ENCODE results near the gene COL5A2. TPM values are rescaled to one million over a fixed set of nuclear protein-coding genes. Genes with fewer than 3 reads are reported as not detected.

COL5A2 gene
- total RNA-seq, 1 donor from 2014 or later = 7.4 TPM

GRCh38 chr2:188993247-188993646, 186.3 kb downstream of the COL5A2 start:
- TF ChIP-seq, protein P1, sequence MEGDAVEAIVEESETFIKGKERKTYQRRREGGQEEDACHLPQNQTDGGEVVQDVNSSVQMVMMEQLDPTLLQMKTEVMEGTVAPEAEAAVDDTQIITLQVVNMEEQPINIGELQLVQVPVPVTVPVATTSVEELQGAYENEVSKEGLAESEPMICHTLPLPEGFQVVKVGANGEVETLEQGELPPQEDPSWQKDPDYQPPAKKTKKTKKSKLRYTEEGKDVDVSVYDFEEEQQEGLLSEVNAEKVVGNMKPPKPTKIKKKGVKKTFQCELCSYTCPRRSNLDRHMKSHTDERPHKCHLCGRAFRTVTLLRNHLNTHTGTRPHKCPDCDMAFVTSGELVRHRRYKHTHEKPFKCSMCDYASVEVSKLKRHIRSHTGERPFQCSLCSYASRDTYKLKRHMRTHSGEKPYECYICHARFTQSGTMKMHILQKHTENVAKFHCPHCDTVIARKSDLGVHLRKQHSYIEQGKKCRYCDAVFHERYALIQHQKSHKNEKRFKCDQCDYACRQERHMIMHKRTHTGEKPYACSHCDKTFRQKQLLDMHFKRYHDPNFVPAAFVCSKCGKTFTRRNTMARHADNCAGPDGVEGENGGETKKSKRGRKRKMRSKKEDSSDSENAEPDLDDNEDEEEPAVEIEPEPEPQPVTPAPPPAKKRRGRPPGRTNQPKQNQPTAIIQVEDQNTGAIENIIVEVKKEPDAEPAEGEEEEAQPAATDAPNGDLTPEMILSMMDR (IDR thresholded peaks at IDR 0.05; ENCODE audit: insufficient read depth, low read length, severe bottlenecking) = no peak
- DNase-seq (ENCODE audit: low read depth) (no peak), FAIRE-seq (no peak)
- no peaks in the 10 kb centered on the region for H3K36me3 ChIP-seq (ENCODE audit: control insufficient read depth, insufficient read depth, low read length)
- no peak overlapping the region for H3K4me3 ChIP-seq (ENCODE audit: low read depth, low read length)
- H3K27me3 ChIP-seq (ENCODE audit: control insufficient read depth, insufficient read depth, low read length) = no peaks in the 10 kb centered on the region

- FAIRE-seq (no peak), DNase-seq (ENCODE audit: low read depth) (no peak)
- H3K4me3 ChIP-seq (ENCODE audit: low read depth, low read length) = no peak overlapping the region
- no peaks in the 10 kb centered on the region for H3K36me3 ChIP-seq (ENCODE audit: control insufficient read depth, insufficient read depth, low read length)
- no peaks in the 10 kb centered on the region for H3K27me3 ChIP-seq (ENCODE audit: control insufficient read depth, insufficient read depth, low read length)
- TF ChIP-seq, protein P1 (IDR thresholded peaks at IDR 0.05; ENCODE audit: insufficient read depth, low read length, severe bottlenecking) = no peak
These were observed 192.7 kb downstream of the COL5A2 start for GRCh38 chr2:188986839-188987238.

DNA sequence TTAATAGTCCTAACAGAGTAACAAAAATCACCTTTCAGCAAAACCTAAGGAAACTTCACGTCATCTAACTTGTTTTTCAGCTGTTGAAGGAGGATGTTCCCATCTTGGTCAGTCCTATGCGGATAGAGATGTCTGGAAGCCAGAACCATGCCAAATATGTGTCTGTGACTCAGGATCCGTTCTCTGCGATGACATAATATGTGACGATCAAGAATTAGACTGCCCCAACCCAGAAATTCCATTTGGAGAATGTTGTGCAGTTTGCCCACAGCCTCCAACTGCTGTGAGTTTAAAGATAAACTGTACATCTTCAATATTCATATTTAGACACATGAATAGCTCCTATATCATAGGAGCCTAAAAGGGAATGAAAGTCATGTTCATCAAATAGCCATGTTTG, 194.9 kb downstream of the COL5A2 start:
- Histone ChIP-seq H3K27me3 (ENCODE audit: control insufficient read depth, insufficient read depth, low read length) (no peaks in the 10 kb centered on the region), H3K4me3 (ENCODE audit: low read depth, low read length) (no peak overlapping the region), H3K36me3 (ENCODE audit: control insufficient read depth, insufficient read depth, low read length) (no peaks in the 10 kb centered on the region)
- FAIRE-seq (no peak), DNase-seq (ENCODE audit: low read depth) (no peak)
- TF ChIP-seq, protein P1 (IDR thresholded peaks at IDR 0.05; ENCODE audit: insufficient read depth, low read length, severe bottlenecking) = no peak

GRCh38 chr2:188984065-188984491, 195.5 kb downstream of the COL5A2 start:
- DNase-seq (ENCODE audit: low read depth) (peak; percentile 18), FAIRE-seq (no peak)
- Histone ChIP-seq H3K36me3 (ENCODE audit: control insufficient read depth, insufficient read depth, low read length) (no peaks in the 10 kb centered on the region), H3K4me3 (ENCODE audit: low read depth, low read length) (no peak overlapping the region), H3K27me3 (ENCODE audit: control insufficient read depth, insufficient read depth, low read length) (no peaks in the 10 kb centered on the region)
- TF ChIP-seq, protein P1 (IDR thresholded peaks at IDR 0.05; ENCODE audit: insufficient read depth, low read length, severe bottlenecking) = no peak

DNA sequence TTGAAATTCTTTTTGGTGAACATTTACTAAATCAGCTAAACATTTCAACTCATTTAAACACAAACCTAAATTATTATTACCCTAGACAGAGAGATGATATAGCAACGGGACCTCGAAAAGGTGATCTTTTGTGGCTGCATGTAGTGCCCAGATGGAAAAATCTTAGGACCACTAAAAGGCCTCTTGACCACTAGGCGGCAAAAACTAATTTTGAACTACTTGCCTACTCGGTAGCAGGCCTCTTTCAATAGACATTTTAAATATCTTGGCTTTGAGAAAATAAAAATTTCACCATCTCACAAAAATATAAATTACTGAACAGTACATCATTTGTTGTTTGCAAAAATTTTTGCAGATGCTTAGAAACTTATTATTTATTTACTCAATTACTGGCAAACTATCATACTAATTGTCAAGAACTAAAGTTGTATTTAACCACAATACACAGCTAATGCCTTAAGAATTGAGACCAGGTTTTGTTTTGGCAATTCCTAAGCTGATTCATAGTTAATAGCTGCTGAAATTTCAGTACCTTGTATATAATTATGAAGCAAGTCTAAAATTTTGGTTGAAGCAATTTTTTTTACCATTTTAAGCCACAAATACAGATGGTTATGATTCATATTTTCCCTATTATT, 196.0 kb downstream of the COL5A2 start:
- Histone ChIP-seq H3K4me3 (ENCODE audit: low read depth, low read length) (no peak overlapping the region), H3K36me3 (ENCODE audit: control insufficient read depth, insufficient read depth, low read length) (no peaks in the 10 kb centered on the region), H3K27me3 (ENCODE audit: control insufficient read depth, insufficient read depth, low read length) (no peaks in the 10 kb centered on the region)
- no peak for FAIRE-seq
- peak; percentile 33 for DNase-seq (ENCODE audit: low read depth)
- TF ChIP-seq, protein P1 (IDR thresholded peaks at IDR 0.05; ENCODE audit: insufficient read depth, low read length, severe bottlenecking) = peak; percentile 46

Other genes starting within 250 kb of the COL5A2 start
- 1.4 and 43.4 TPM in 2 replicates for gene COL3A1, start 205.4 kb downstream of the COL5A2 start, total RNA-seq